ENCODE results near the gene PDGFA. TPM values are rescaled to one million over a fixed set of nuclear protein-coding genes. Genes with fewer than 3 reads are reported as not detected.

The PDGFA gene
- total RNA-seq, 2 donors from 2014 or later, result 175 to 219 TPM

DNA sequence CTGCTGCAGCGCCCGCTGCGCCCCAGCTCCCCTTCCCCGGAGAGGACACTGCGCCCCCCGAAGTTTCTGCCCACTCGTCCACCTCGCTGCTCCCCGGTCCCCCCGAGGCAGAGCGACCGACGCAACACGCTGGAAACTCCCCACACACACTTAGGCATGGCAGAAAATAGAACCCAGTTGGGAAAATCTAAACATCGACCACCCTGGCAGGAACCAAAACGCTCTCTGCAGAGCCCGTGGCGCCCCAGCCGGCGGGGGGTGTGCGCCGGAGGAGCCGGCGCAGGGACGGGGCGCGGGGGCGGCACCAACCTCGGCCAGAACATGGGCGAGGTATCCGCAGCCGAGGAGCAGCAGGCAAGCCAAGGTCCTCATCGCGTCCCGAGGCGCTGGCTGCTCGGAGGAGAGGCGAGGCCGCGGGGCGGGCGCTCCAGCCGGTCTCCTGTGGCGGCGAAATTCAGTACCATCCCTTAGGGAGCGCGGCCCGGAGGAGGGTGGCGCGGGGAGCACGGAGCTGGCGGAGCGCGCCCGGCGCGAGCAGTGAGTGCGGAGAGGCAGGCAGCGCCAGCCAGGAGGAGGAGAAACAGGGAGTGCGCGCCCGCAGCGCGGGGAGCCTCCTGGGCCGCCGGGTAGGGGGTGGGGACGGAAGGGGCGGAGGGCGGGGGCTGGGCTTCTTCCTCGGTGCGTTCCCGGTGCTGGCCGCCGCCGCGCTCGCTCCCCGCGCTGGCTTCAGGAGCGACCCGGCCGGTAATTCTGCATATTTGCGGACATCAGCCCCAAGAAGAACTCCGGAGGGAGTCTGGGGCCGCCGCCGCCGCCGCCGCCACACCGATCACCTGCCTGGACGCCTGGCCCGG lies 789 bp downstream of the PDGFA start:
- peak; percentile 27 for TF ChIP-seq CTCF (IDR thresholded peaks at IDR 0.05)
- peak overlapping the region; percentile 95 to 100 for H3K27ac ChIP-seq
- no peaks in the 10 kb centered on the region for H3K27me3 ChIP-seq (replicated peaks; ENCODE audit: insufficient read depth)
- no peaks in the 10 kb centered on the region for H3K36me3 ChIP-seq
- DNase-seq (ENCODE audit: low spot score) (no peak), ATAC-seq (ENCODE audit: insufficient number of reproducible peaks, low FRiP score, low read depth) (no peak)
- peaks cover 29 to 61% of the 10 kb centered on the region in 2 donors for H3K4me1 ChIP-seq (ENCODE audit: control insufficient read depth in 1 of 2, low read depth in 2 of 2)
- peak overlapping the region; percentile 100 for H3K4me3 ChIP-seq
- H3K9me3 ChIP-seq, result no peaks in the 10 kb centered on the region

DNA sequence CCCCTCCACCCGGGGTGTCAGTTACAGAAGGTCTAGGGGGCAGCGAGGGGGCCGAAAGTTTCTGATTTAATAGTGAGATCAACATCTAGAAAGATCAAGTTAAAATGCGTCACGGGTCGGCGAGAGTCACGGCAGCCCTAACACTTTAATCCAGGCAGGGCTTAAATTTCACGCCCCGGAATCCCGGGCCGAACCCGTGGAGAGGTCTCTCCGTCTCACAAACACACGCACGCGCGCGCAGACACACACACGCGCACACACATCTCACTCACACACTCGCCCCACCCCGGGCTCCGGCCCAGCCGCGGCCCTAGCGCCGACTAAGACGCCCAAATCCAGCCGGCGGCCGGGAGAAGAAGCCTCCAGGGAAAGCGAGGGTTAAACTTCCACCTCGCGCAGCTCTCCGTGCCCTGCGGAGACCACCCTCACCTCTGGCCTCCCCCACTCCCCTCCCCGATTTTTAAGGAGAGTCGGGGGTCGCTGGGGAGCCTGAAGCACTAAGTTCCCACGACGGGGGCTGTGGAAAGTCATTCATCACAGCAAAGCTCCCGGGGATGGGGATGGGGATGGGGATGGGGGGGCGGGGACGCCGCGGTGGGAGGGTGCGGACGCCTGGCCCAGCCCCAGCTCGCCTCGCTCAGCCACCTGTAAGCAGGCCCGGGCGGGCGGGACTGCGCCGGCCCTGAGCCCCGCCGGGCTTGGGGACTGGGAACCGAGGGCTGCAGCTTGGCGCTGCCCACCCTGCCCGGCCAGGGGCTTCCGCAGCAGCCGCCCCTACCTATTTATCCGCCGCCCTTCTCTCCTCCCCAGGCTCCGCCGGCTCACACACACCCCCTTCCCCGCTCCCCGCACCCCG lies 1.6 kb downstream of the PDGFA start:
- Histone ChIP-seq H3K9me3 (no peaks in the 10 kb centered on the region), H3K4me1 (ENCODE audit: control insufficient read depth in 1 of 2, low read depth in 2 of 2) (peaks cover 29 to 59% of the 10 kb centered on the region in 2 donors), H3K4me3 (peak overlapping the region; percentile 100), H3K27ac (peak overlapping the region; percentile 95 to 100), H3K27me3 (replicated peaks; ENCODE audit: insufficient read depth) (no peaks in the 10 kb centered on the region), H3K36me3 (no peaks in the 10 kb centered on the region)
- DNase-seq (ENCODE audit: low spot score) (no peak), ATAC-seq (ENCODE audit: insufficient number of reproducible peaks, low FRiP score, low read depth) (no peak)
- TF ChIP-seq CTCF (IDR thresholded peaks at IDR 0.05), result no peak

DNA sequence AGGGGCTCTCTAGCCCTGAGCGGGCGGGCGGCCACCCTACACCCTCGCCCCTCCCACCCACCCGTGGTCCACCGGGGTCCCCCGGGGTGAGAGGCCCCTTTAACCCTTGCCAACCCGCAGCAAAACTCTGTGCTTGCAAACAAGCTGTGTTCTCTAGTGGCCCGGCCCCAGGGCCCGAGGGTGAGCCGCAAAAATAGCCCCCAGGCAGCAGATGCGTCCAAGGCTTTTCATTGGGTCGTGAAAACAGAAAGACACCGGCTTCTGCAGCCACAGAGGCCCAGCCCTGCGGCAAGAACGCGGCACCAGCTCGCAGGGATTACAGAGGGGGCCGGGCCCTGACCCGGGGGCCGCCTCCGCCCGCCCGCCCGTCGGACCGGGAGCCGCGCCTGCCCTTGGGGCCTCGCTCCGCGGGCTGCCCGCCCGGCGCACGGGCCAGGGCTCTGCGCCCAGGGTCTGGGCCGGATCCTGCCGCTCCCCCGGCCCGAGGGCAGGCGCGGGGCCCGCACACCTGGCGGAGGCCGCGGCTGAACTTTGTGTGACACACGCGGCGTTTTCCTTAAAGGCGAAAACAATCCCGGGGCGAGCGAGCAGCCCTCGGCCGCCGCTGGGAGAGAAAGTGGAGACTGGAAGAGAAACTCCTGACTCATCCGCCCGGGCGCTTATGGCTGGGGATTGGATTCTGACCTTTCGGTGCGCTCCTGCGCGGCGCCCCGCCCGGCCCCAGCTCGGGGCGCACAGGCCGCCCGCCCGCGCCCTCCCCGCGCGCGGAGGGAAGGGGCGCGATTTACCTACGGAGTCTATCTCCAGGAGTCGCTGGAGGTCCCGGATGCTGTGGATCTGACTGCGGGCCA lies 2.8 kb downstream of the PDGFA start:
- Histone ChIP-seq H3K36me3 (peaks cover 7% of the 10 kb centered on the region), H3K27ac (peak overlapping the region; percentile 95 to 100), H3K4me3 (peak overlapping the region; percentile 100), H3K4me1 (ENCODE audit: control insufficient read depth in 1 of 2, low read depth in 2 of 2) (peaks cover 35 to 60% of the 10 kb centered on the region in 2 donors), H3K9me3 (no peaks in the 10 kb centered on the region), H3K27me3 (replicated peaks; ENCODE audit: insufficient read depth) (no peaks in the 10 kb centered on the region)
- DNase-seq (ENCODE audit: low spot score), result no peak
- no peak for TF ChIP-seq CTCF (IDR thresholded peaks at IDR 0.05)
- no peak for ATAC-seq (ENCODE audit: insufficient number of reproducible peaks, low FRiP score, low read depth)

DNA sequence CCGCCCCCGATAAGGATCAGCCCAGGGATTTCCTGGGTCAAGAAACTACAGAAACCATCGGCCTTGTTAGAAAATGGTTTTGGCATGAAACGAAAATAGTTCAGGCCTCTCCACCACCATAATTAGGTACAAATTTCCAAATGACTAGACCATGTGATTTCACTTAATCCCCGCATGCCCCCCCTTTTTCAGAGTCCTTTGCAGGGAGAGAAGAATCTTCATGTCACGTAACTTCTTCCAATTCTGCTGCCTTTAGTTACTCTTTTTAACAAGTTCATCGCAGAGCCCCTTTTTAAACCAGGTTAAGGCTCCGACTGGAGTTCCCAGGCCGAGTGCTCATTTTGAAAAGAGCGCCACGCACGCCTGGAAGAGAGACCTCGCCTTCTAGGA lies 3.4 kb downstream of the PDGFA start:
- Histone ChIP-seq H3K27me3 (replicated peaks; ENCODE audit: insufficient read depth) (no peaks in the 10 kb centered on the region), H3K36me3 (peaks cover 13% of the 10 kb centered on the region), H3K9me3 (no peaks in the 10 kb centered on the region), H3K4me1 (ENCODE audit: control insufficient read depth in 1 of 2, low read depth in 2 of 2) (peaks cover 31 to 60% of the 10 kb centered on the region in 2 donors), H3K4me3 (peak overlapping the region; percentile 100), H3K27ac (peak overlapping the region; percentile 95 to 100)
- ATAC-seq (ENCODE audit: insufficient number of reproducible peaks, low FRiP score, low read depth) (no peak), DNase-seq (ENCODE audit: low spot score) (no peak)
- no peak for TF ChIP-seq CTCF (IDR thresholded peaks at IDR 0.05)
